ENCODE results near the gene PDIK1L. TPM values are rescaled to one million over a fixed set of nuclear protein-coding genes. Genes with fewer than 3 reads are reported as not detected.
A peak's percentile ranks its signal among the peaks of the same experiment; 100 is the strongest.

PDIK1L gene
- total and polyA plus RNA-seq, 9 of the 15 experiments (the other 6 are each of a cell fraction or from before 2014, with no cell fraction given) = 12.8 to 30.2 (median 21.5) TPM

DNA sequence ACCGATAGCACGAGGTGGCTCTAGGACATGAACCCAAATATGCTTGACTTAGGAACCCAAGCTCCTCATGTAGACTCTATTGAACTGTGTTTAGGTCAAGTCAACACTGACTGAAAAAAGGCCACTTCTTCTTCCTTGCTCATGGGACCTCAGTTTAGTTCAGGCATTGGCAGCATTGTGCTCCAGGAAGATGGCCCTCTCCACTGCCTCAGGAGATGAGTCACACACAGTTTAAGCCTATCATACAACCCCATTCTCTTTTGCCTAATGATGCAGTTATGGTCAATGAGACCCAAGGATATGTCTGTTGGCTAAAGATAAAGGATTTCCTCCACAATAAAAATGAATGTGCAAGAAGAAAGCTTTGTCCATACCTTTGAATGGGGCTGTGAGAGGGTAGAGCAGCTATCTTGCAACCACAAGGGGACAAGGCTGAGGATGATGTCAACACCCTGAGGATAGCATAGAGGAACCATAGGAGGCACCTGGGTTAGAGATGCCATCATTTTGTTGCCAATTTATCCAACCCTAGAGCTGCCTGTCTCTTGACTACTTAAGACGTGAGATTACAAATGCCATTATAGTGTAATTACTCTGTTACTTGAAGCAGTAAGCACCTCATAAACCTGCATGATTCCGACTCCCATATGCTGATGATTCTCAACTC lies 41.2 kb upstream of the PDIK1L start (continued):
- TF ChIP-seq ZNF639 (CRISPR knock-in tag; conservative IDR thresholded peaks at IDR 0.05 in 1 of 2, IDR thresholded peaks at IDR 0.05 in 1 of 2) (peak in 1 of 2 experiments; percentile 90; a peak in 2 of 4 replicates), GATA2 (CRISPR knock-in tag; IDR thresholded peaks at IDR 0.05) (peak; percentile 95), L3MBTL2 (IDR thresholded peaks at IDR 0.05) (peak; percentile 83), ZNF75A (CRISPR knock-in tag; IDR thresholded peaks at IDR 0.05) (no peak), MCM5 (IDR thresholded peaks at IDR 0.05; ENCODE audit: low read depth) (no peak), MBD1 (CRISPR knock-in tag; IDR thresholded peaks at IDR 0.05) (no peak), MEF2A (IDR thresholded peaks at IDR 0.05; ENCODE audit: control insufficient read depth, low read depth, low read length) (peak; percentile 70; the same call in 1 of the 2 replicates), SPI1 (IDR thresholded peaks at IDR 0.05; ENCODE audit: borderline replicate concordance, low read depth, low read length) (0 out of 2 replicates have a peak, but pooled peaks have one; percentile 38), NUFIP1 (IDR thresholded peaks at IDR 0.05; ENCODE audit: partially characterized antibody) (no peak), PHF8 (IDR thresholded peaks at IDR 0.05; ENCODE audit: borderline replicate concordance, low read length) (peak; percentile 28; the same call in 1 of the 2 replicates), ADNP (tag; IDR thresholded peaks at IDR 0.05) (peak; percentile 87), TFE3 (CRISPR knock-in tag; IDR thresholded peaks at IDR 0.05) (no peak), HOMEZ (CRISPR knock-in tag; IDR thresholded peaks at IDR 0.05) (no peak), ZFP30 (CRISPR knock-in tag; IDR thresholded peaks at IDR 0.05; ENCODE audit: borderline replicate concordance) (no peak), E2F4 (CRISPR knock-in tag; IDR thresholded peaks at IDR 0.05; ENCODE audit: low read depth) (no peak), ZNF184 (CRISPR knock-in tag; IDR thresholded peaks at IDR 0.05) (no peak), THRAP3 (IDR thresholded peaks at IDR 0.05; ENCODE audit: borderline replicate concordance) (no peak; the same call in 1 of the 2 replicates)
- TF ChIP-seq, protein P1, sequence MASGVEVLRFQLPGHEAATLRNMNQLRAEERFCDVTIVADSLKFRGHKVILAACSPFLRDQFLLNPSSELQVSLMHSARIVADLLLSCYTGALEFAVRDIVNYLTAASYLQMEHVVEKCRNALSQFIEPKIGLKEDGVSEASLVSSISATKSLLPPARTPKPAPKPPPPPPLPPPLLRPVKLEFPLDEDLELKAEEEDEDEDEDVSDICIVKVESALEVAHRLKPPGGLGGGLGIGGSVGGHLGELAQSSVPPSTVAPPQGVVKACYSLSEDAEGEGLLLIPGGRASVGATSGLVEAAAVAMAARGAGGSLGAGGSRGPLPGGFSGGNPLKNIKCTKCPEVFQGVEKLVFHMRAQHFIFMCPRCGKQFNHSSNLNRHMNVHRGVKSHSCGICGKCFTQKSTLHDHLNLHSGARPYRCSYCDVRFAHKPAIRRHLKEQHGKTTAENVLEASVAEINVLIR (CRISPR knock-in tag; IDR thresholded peaks at IDR 0.05) = no peak; the same call in 1 of the 2 replicates
